MM.1S (cell line): ENCODE results near the gene TNXB.

ENCODE experiments used
- DNase-seq: peaks from one replicate; pipeline ENCODE4 v3.0.0-alpha.2; 2015
- H2AFZ ChIP-seq: fragments of 300-600 bp; sonication (generic); 2 replicates; pipeline ENCODE4 v1.6.0; 2016; ENCODE audit warnings: antibody characterized with exemption, low read length
- H3F3A ChIP-seq: fragments of 300-600 bp; sonication (generic); 2 replicates; pipeline ENCODE4 v1.6.1; 2016; ENCODE audit warnings: mild to moderate bottlenecking, antibody characterized with exemption, low read length, moderate library complexity, mixed read lengths; ENCODE audit not compliant: insufficient read depth
- H3K27ac ChIP-seq: fragments of 300-600 bp; sonication (generic); 2 replicates; pipeline ENCODE4 v1.5.1; 2016; ENCODE audit warnings: mild to moderate bottlenecking, low read length
- H3K27me3 ChIP-seq: fragments of 300-600 bp; sonication (generic); replicated peaks from 2 replicates; pipeline ENCODE4 v1.6.0; 2016; ENCODE audit warnings: low read length; ENCODE audit not compliant: insufficient read depth
- H3K36me3 ChIP-seq: fragments of 300-600 bp; sonication (generic); replicated peaks from 2 replicates; pipeline ENCODE4 v1.6.1; 2016; ENCODE audit warnings: mild to moderate bottlenecking, low read length, mixed read lengths; ENCODE audit not compliant: insufficient read depth
- H3K4me1 ChIP-seq: fragments of 300-600 bp; sonication (generic); 2 replicates; pipeline ENCODE4 v1.6.1; 2016; ENCODE audit warnings: low read length, mixed read lengths
- H3K4me2 ChIP-seq: fragments of 300-600 bp; sonication (generic); 2 replicates; pipeline ENCODE4 v1.6.0; 2016; ENCODE audit warnings: low read depth, low read length
- H3K4me3 ChIP-seq: fragments of 300-600 bp; sonication (generic); 2 replicates; pipeline ENCODE4 v1.5.1; 2016; ENCODE audit warnings: low read length, mixed read lengths
- H3K79me2 ChIP-seq: fragments of 300-600 bp; sonication (generic); 2 replicates; pipeline ENCODE4 v1.6.1; 2016; ENCODE audit warnings: mixed run types, low read length, mixed read lengths
- H3K9ac ChIP-seq: fragments of 300-600 bp; sonication (generic); 2 replicates; pipeline ENCODE4 v1.6.1; 2016; ENCODE audit warnings: low read length, mixed read lengths
- H3K9me2 ChIP-seq: fragments of 300-600 bp; sonication (generic); replicated peaks from 2 replicates; pipeline ENCODE4 v1.6.1; 2016; ENCODE audit warnings: mild to moderate bottlenecking, low read length, mixed read lengths; ENCODE audit not compliant: insufficient read depth
- H3K9me3 ChIP-seq: fragments of 300-600 bp; sonication (generic); replicated peaks from 2 replicates; pipeline ENCODE4 v1.6.1; 2016; ENCODE audit warnings: mild to moderate bottlenecking, low read length, mixed read lengths; ENCODE audit not compliant: insufficient read depth
- H4K20me1 ChIP-seq: fragments of 300-600 bp; sonication (generic); 2 replicates; pipeline ENCODE4 v1.6.1; 2016; ENCODE audit warnings: mild to moderate bottlenecking, low read length, moderate library complexity, mixed read lengths; ENCODE audit not compliant: insufficient read depth
- EZH2 ChIP-seq: fragments of 300-600 bp; sonication (generic); optimal IDR thresholded peaks from 2 replicates; pipeline ENCODE3; 2017; ENCODE audit warnings: low read depth, mild to moderate bottlenecking, antibody characterized with exemption, low read length, mixed read lengths
- EZH2phosphoT487 ChIP-seq: fragments of 300-600 bp; sonication (generic); IDR thresholded peaks from 2 replicates; pipeline ENCODE4 v1.6.1; 2018; ENCODE audit warnings: antibody characterized with exemption, low read length
- TF ChIP-seq, protein P1 (sequence below): fragments of 300-600 bp; sonication (generic); IDR thresholded peaks from 2 replicates; pipeline ENCODE4 v1.5.1; 2016; ENCODE audit warnings: antibody characterized with exemption, low read length, mixed read lengths

TNXB gene

GRCh38 chr6:32082935-32083334 lies 26.2 kb downstream of the TNXB start:
- Histone ChIP-seq H4K20me1 (no peaks in the 10 kb centered on the region), H3K9ac (no peak overlapping the region), H3F3A (no peaks in the 10 kb centered on the region), H3K79me2 (no peaks in the 10 kb centered on the region), H3K27me3 (peaks cover 90% of the 10 kb centered on the region), H3K4me2 (no peak overlapping the region), H3K4me3 (no peak overlapping the region), H3K36me3 (no peaks in the 10 kb centered on the region), H2AFZ (no peak overlapping the region), H3K9me2 (no peaks in the 10 kb centered on the region), H3K4me1 (peaks cover 4% of the 10 kb centered on the region; the same call in 1 of the 2 replicates), H3K27ac (no peak overlapping the region), H3K9me3 (no peaks in the 10 kb centered on the region)
- TF ChIP-seq, protein P1, sequence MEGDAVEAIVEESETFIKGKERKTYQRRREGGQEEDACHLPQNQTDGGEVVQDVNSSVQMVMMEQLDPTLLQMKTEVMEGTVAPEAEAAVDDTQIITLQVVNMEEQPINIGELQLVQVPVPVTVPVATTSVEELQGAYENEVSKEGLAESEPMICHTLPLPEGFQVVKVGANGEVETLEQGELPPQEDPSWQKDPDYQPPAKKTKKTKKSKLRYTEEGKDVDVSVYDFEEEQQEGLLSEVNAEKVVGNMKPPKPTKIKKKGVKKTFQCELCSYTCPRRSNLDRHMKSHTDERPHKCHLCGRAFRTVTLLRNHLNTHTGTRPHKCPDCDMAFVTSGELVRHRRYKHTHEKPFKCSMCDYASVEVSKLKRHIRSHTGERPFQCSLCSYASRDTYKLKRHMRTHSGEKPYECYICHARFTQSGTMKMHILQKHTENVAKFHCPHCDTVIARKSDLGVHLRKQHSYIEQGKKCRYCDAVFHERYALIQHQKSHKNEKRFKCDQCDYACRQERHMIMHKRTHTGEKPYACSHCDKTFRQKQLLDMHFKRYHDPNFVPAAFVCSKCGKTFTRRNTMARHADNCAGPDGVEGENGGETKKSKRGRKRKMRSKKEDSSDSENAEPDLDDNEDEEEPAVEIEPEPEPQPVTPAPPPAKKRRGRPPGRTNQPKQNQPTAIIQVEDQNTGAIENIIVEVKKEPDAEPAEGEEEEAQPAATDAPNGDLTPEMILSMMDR, result no peak
- no peak for TF ChIP-seq EZH2phosphoT487
- no peak for TF ChIP-seq EZH2
- no peak for DNase-seq

- Histone ChIP-seq H3K4me3 (no peak overlapping the region), H3K9ac (no peak overlapping the region), H3K4me1 (peaks cover 4% of the 10 kb centered on the region; the same call in 1 of the 2 replicates), H3K79me2 (no peaks in the 10 kb centered on the region), H3K9me3 (no peaks in the 10 kb centered on the region), H3K36me3 (no peaks in the 10 kb centered on the region), H4K20me1 (no peaks in the 10 kb centered on the region), H3K27me3 (peaks cover 90% of the 10 kb centered on the region), H3K27ac (no peak overlapping the region), H2AFZ (no peak overlapping the region), H3K9me2 (no peaks in the 10 kb centered on the region), H3K4me2 (no peak overlapping the region), H3F3A (no peaks in the 10 kb centered on the region)
- no peak for DNase-seq
- TF ChIP-seq, protein P1, result no peak
- TF ChIP-seq EZH2, result no peak
- no peak for TF ChIP-seq EZH2phosphoT487
Observed at GRCh38 chr6:32082478-32082877, 26.7 kb downstream of the TNXB start.

GRCh38 chr6:32081168-32081990 lies 27.8 kb downstream of the TNXB start:
- H3K27ac ChIP-seq, result no peak overlapping the region
- peaks cover 2% of the 10 kb centered on the region; the same call in 1 of the 2 replicates for H3K4me1 ChIP-seq
- H3K9ac ChIP-seq, result no peak overlapping the region
- TF ChIP-seq EZH2phosphoT487 (no peak), EZH2 (no peak)
- TF ChIP-seq, protein P1, result no peak
- H3K27me3 ChIP-seq, result peaks cover 91% of the 10 kb centered on the region
- no peak overlapping the region for H3K4me2 ChIP-seq
- H3K9me3 ChIP-seq, result no peaks in the 10 kb centered on the region
- H3K9me2 ChIP-seq, result no peaks in the 10 kb centered on the region
- DNase-seq, result no peak
- H3F3A ChIP-seq, result no peaks in the 10 kb centered on the region
- no peaks in the 10 kb centered on the region for H3K36me3 ChIP-seq
- H4K20me1 ChIP-seq, result no peaks in the 10 kb centered on the region
- no peaks in the 10 kb centered on the region for H3K79me2 ChIP-seq
- no peak overlapping the region for H3K4me3 ChIP-seq
- H2AFZ ChIP-seq, result no peak overlapping the region
